ENCODE data around the gene PSMG2.

DNA sequence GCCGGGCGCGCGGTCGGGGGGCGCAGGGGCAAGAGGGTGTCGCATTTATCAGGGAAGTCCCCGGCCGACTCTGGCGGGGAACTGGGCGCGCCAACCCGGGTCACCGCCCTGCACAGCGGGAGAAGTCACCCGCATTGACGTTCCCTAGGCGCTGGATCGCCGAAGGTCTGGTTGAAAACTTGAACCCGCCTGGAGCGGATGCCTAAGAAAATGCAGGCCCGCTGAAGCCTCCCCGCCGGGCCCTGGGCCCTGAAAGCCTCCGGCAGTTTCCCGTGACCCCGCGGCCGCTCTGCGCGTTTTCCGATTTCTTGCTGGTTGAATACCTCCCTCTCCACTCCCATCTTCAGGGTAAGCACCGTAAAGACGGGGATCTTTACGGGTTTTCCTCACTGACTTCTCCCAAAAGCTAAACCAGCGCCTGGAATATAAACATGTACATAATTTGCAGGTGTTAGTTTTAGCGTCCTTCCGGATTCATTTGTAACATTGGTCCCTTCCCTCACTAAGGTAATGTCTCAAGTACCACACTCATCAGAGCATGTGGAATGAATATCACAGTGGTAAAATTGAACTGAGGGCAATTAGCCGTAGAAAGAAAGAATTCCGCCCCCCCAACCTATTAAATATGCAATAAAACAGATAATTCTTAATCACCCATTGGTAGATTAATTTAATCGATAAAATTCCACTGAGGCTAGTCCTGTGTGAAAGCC is 44.3 kb upstream of the PSMG2 start:
- TF ChIP-seq, protein P1, sequence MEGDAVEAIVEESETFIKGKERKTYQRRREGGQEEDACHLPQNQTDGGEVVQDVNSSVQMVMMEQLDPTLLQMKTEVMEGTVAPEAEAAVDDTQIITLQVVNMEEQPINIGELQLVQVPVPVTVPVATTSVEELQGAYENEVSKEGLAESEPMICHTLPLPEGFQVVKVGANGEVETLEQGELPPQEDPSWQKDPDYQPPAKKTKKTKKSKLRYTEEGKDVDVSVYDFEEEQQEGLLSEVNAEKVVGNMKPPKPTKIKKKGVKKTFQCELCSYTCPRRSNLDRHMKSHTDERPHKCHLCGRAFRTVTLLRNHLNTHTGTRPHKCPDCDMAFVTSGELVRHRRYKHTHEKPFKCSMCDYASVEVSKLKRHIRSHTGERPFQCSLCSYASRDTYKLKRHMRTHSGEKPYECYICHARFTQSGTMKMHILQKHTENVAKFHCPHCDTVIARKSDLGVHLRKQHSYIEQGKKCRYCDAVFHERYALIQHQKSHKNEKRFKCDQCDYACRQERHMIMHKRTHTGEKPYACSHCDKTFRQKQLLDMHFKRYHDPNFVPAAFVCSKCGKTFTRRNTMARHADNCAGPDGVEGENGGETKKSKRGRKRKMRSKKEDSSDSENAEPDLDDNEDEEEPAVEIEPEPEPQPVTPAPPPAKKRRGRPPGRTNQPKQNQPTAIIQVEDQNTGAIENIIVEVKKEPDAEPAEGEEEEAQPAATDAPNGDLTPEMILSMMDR (IDR thresholded peaks at IDR 0.05): no peak
- no peak for TF ChIP-seq POLR2A (IDR thresholded peaks at IDR 0.05)

Measured in heart left ventricle (tissue), 13 donors.